GM18505 (cell line): Measurements from ENCODE around the gene ATP5PD.

Experiments used
- ATAC-seq: cut with Tn5 transposase; IDR thresholded peaks from one replicate; pipeline ENCODE4 v1.9.1; 2021; ENCODE audit not compliant: unreplicated experiment
- POLR2A ChIP-seq: IDR thresholded peaks from 4 replicates; pipeline ENCODE4 v1.6.1; 2011; ENCODE audit warnings: borderline replicate concordance; ENCODE audit not compliant: insufficient read depth, insufficient read length; ENCODE audit errors: extremely low read depth

ATP5PD gene

DNA sequence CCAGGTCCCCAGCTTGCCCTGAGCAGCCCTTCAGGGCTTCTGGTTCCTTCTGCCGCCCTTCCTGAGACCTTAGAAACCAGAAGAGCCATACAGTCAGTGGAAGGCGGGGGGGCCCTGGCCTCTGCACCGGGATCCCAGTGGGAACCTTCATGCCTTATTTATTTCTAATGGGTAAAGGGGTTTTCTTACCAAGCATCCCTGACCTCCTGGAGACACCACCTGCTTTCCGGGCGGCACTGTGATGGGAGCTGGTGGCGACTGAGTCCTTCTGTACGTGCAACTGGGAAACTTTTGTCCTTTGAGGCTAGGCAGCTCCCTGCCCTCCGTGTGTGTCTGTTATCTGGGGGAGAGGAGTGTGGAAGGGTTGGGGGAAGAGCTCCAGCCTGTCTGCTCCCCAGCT is 41.5 kb downstream of the ATP5PD start:
- TF ChIP-seq POLR2A = no peak
- no peak for ATAC-seq

GRCh38 chr17:75004371-75004770 is 42.4 kb downstream of the ATP5PD start:
- no peak for TF ChIP-seq POLR2A
- no peak for ATAC-seq

DNA sequence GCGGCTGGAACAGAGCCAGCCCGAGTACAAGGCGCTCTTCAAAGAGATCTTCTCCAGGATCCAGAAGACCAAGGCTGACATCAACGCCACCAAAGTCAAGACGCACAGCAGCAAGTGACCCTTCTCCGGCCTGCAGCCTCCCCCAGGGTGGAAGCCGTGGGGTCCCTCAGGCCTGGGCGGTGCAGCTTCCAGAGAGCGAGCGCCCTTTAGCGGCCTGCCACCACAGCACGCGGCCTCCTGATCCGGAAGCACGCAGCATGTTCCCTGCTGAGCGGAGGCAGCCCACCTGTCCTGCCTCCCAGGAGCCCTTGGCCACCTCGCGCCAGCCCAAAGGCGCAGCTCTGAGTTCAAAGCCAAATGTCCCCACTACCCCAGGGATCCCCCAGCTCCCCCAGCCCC is 42.8 kb downstream of the ATP5PD start:
- no peak for ATAC-seq
- no peak for TF ChIP-seq POLR2A

DNA sequence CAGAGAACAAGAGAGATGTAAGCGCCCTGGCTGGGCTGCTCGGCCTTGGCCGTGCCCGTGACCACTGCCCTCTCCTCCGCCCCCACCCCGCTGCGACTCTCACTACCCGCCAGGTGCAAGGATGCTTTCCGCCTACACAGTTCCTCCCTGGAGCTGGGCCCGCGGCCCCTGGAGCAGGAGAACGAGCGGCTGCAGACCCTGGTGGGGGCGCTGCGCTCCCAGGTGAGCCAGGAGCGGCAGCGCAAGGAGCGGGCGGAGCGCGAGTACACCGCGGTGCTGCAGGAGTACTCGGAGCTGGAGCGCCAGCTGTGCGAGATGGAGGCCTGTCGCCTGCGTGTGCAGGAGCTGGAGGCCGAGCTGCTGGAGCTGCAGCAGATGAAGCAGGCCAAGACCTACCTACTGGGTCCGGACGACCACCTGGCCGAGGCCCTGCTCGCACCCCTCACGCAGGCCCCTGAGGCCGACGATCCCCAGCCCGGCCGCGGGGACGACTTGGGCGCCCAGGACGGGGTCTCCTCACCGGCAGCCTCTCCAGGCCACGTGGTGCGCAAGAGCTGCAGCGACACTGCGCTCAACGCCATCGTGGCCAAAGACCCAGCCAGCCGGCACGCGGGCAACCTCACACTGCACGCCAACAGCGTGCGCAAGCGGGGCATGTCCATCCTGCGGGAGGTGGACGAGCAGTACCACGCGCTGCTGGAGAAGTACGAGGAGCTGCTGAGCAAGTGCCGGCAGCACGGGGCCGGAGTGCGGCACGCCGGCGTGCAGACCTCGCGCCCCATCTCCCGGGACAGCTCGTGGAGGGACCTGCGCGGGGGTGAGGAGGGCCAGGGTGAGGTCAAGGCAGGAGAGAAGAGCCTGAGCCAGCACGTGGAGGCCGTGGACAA is 43.5 kb downstream of the ATP5PD start:
- ATAC-seq = no peak

GRCh38 chr17:75001915-75002843 is 44.6 kb downstream of the ATP5PD start:
- TF ChIP-seq POLR2A = no peak
- no peak for ATAC-seq

More for the DNA sequence above, 43.5 kb downstream of the ATP5PD start:
- TF ChIP-seq POLR2A = no peak

- TF ChIP-seq POLR2A = no peak
- no peak for ATAC-seq
Measured at GRCh38 chr17:74999523-74999922, 47.2 kb downstream of the ATP5PD start.

- no peak for ATAC-seq
- no peak for TF ChIP-seq POLR2A
Measured at GRCh38 chr17:74998783-74999182, 48.0 kb downstream of the ATP5PD start.

DNA sequence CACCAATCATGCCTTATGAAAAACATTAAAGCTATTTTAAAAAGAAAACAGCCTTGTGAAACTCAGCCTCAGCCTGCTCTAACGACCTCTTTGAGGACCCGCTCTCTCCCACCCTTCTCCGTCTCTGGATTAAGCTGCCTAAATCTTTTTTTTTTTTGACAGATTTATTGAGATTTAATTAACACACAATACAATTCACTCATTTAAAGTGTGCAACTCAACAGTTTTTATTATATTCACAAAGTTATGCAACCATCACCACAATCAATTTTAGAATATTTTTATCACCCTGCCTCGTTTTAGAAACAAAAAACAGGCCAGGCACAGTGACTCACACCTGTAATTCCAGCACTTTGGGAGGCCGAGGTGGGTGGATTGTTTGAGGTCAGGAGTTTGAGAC is 50.9 kb downstream of the ATP5PD start:
- no peak for ATAC-seq
- TF ChIP-seq POLR2A = no peak

DNA sequence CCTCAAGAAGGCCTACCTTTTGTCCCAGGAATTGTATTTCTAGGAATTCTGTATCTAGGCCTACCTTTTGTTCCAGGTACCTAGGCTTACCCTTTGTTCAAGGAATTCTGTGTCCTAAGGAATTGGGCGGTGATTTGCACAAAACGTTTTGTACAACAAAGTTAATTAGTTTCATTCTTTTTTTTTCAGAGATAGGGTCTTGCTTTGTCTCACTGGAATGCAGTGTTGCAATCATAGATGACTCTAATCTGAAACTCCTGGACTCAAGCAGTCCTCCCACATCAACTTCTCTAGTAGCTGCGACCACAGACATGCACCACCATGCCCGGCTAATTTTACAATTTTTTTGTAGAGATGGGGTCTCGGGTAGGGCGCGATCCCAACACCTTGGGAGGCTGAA is 52.3 kb downstream of the ATP5PD start:
- no peak for TF ChIP-seq POLR2A
- ATAC-seq = no peak

DNA sequence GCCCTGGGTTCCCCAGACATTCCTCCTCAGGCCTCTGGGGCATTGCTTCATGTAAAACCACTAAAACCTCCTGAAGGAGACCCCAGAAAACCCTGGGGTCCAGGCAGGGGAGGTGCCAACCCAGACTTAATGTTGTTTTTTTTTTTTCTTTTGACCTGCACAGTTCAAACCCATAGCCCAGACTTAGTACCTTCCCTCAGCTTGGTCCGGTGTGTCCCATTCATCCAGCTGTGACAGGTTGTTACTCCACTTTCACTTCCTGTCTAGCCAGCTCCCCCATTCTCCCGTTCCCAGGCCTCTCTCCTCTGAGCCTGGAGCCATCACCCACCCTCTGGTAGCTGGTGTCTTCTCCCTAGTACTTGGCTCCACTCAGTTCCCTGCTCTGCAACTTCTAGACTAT is 54.5 kb downstream of the ATP5PD start:
- ATAC-seq = no peak
- TF ChIP-seq POLR2A = no peak

- ATAC-seq = no peak
- no peak for TF ChIP-seq POLR2A
Measured at GRCh38 chr17:74990581-74991105, 56.1 kb downstream of the ATP5PD start.
